Erythroblast (primary cell): ENCODE measurements around the gene WDR88.
"Not testable (repeated sequence)": the region's sequence is repeated elsewhere in the genome, so short reads cannot be mapped to it uniquely, and the experiment has no call there.

ENCODE experiments used
- DNase-seq, 2 experiments: peaks; one replicate each; lab custom pipeline; 2025; lab: John Stamatoyannopoulos, UW
- GATA1 ChIP-seq: IDR thresholded peaks from 2 replicates; pipeline ENCODE4 v1.6.1; 2011; ENCODE audit warnings: low read depth, mild to moderate bottlenecking, control low read depth, low read length, moderate library complexity
- POLR2A ChIP-seq: IDR thresholded peaks from 2 replicates; pipeline ENCODE4 v1.6.1; 2011; ENCODE audit warnings: mild to moderate bottlenecking, low read length

The WDR88 gene

GRCh38 chr19:33202546-33203507 is 70.9 kb downstream of the WDR88 start:
- TF ChIP-seq POLR2A (no peak), GATA1 (no peak)

GRCh38 chr19:33203529-33203928 is 71.6 kb downstream of the WDR88 start:
- TF ChIP-seq POLR2A (no peak), GATA1 (no peak)
- no peak for DNase-seq

More at GRCh38 chr19:33202546-33203507, 70.9 kb downstream of the WDR88 start:
- DNase-seq, result no peak

GRCh38 chr19:33204136-33204973 is 72.4 kb downstream of the WDR88 start:
- TF ChIP-seq GATA1 (no peak), POLR2A (no peak)
- DNase-seq, result no peak

GRCh38 chr19:33205110-33205509 is 73.2 kb downstream of the WDR88 start:
- no peak for DNase-seq
- TF ChIP-seq POLR2A (no peak), GATA1 (no peak)

- TF ChIP-seq POLR2A (no peak), GATA1 (no peak)
- no peak for DNase-seq
Observed at GRCh38 chr19:33205531-33206260, 73.8 kb downstream of the WDR88 start.

- no peak for TF ChIP-seq POLR2A
- no peak for TF ChIP-seq GATA1
- no peak for DNase-seq
Observed at GRCh38 chr19:33206261-33207039, 74.5 kb downstream of the WDR88 start.

- no peak for DNase-seq
- TF ChIP-seq POLR2A (no peak), GATA1 (no peak)
Observed at GRCh38 chr19:33207040-33207620, 75.2 kb downstream of the WDR88 start.

GRCh38 chr19:33207903-33208302 is 76.0 kb downstream of the WDR88 start:
- TF ChIP-seq GATA1, result no peak
- TF ChIP-seq POLR2A, result no peak
- DNase-seq, result no peak

- TF ChIP-seq GATA1 (no peak), POLR2A (no peak)
- no peak for DNase-seq
Observed at GRCh38 chr19:33208371-33208895, 76.5 kb downstream of the WDR88 start.

GRCh38 chr19:33208904-33209849 is 77.3 kb downstream of the WDR88 start:
- DNase-seq, result no peak
- no peak for TF ChIP-seq GATA1
- no peak for TF ChIP-seq POLR2A

- not testable (repeated sequence) for DNase-seq
Observed at GRCh38 chr19:33209850-33210230, 77.9 kb downstream of the WDR88 start.
